Endodermal cell (in vitro differentiated cells): ENCODE measurements around the gene MAP3K9. TPM values are rescaled to one million over a fixed set of nuclear protein-coding genes. Genes with fewer than 3 reads are reported as not detected.
A peak's percentile ranks its signal among the peaks of the same experiment; 100 is the strongest.

Experiments used
- DNase-seq: peaks from one replicate; pipeline ENCODE4 v3.0.0-alpha.2; 2017
- H3K27ac ChIP-seq: 2 replicates; pipeline ENCODE4 v1.5.1; 2013; ENCODE audit warnings: mild to moderate bottlenecking, low read depth, low read length, moderate library complexity
- H3K27me3 ChIP-seq: 2 replicates; pipeline ENCODE4 v1.6.1; 2013; ENCODE audit warnings: mild to moderate bottlenecking, low read length, moderate library complexity; ENCODE audit not compliant: insufficient read depth, control insufficient read depth, poor library complexity, severe bottlenecking
- H3K36me3 ChIP-seq: 2 replicates; pipeline ENCODE4 v1.7.0; 2013; ENCODE audit warnings: mild to moderate bottlenecking, low read length, moderate library complexity; ENCODE audit not compliant: control insufficient read depth, insufficient read depth
- H3K4me1 ChIP-seq: one replicate; pipeline ENCODE4 v1.7.0; 2013; ENCODE audit warnings: low read length; ENCODE audit not compliant: control insufficient read depth, insufficient read depth
- H3K4me3 ChIP-seq: 2 replicates; pipeline ENCODE4 v1.5.1; 2013; ENCODE audit warnings: mild to moderate bottlenecking, low read length, moderate library complexity
- H3K9ac ChIP-seq: 2 replicates; pipeline ENCODE4 v1.6.1; 2013; ENCODE audit warnings: mild to moderate bottlenecking, low read length, moderate library complexity; ENCODE audit not compliant: poor library complexity, severe bottlenecking; ENCODE audit errors: extremely low read depth
- H3K9me3 ChIP-seq: 2 replicates; pipeline ENCODE4 v1.6.1; 2013; ENCODE audit warnings: mild to moderate bottlenecking, low read length, moderate library complexity; ENCODE audit not compliant: control insufficient read depth
- H3K27ac Mint-ChIP-seq: 2 replicates; pipeline ENCODE4 v1.8.0; 2020; ENCODE audit warnings: mixed read lengths
- H3K27me3 Mint-ChIP-seq: 2 replicates; pipeline ENCODE4 v1.8.0; 2021; ENCODE audit warnings: mild to moderate bottlenecking, mixed read lengths; ENCODE audit not compliant: insufficient read depth
- H3K36me3 Mint-ChIP-seq: 2 replicates; pipeline ENCODE4 v1.8.0; 2020; ENCODE audit warnings: low read depth, mixed read lengths
- H3K4me1 Mint-ChIP-seq: 2 replicates; pipeline ENCODE4 v1.8.0; 2020; ENCODE audit warnings: mixed read lengths
- H3K4me3 Mint-ChIP-seq: 2 replicates; pipeline ENCODE4 v1.8.0; 2020; ENCODE audit warnings: mild to moderate bottlenecking, moderate library complexity, mixed read lengths
- H3K9me3 Mint-ChIP-seq: 2 replicates; pipeline ENCODE4 v1.8.0; 2020; ENCODE audit warnings: mild to moderate bottlenecking, mixed read lengths
- WGBS, 2 experiments: methylation state at CpG; one replicate each; pipeline versions ENCODE4 v1.1.5 to v1.1.7; 2013; ENCODE audit warnings: missing lambda C conversion rate in 2 of 2, mixed read lengths in 1 of 2; ENCODE audit not compliant: insufficient coverage in 1 of 2, insufficient read length in 1 of 2; 5-methylcytosine and 5-hydroxymethylcytosine counted together
- total RNA-seq, 2 donors: library from RNA; stranded (reverse); fragmentation: NEBNext Ultra II Directional in 1 of 2; extraction: Animal tissue kit (Norgen Biotek cat#: 25700) in 1 of 2; gene quantifications; 2 replicates in 1 of 2; 3 replicates in 1 of 2; pipeline ENCODE4 v1.2.1, GENCODE V29; 2021
- TF ChIP-seq, protein P1 (sequence below): fragments of 200-600 bp; sonication (generic); conservative IDR thresholded peaks from 2 replicates; pipeline ENCODE4 v1.5.0; 2021; ENCODE audit warnings: antibody characterized with exemption, mild to moderate bottlenecking

The MAP3K9 gene
- total RNA-seq, 2 donors from 2014 or later = 34.1 to 38.5 TPM

DNA sequence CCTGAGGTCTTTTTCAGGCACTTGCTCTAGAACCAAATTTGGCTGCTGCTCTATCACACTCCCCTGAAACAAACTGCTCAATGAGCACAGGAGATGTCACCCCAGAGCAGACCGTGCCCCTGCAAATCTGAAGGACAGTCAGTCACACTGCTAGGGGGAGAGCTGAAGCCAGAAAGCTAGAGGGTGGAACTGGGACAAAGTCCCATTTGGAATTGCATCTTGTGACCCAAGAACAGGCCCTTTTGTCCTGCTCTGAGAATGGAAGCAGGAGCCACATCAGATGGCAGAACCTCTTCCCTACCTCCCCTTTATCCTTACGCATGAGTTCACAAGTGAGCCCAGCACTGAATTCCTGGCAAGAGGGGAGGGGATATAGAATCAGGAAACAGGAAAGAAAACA lies 64.7 kb downstream of the MAP3K9 start:
- Histone ChIP-seq H3K4me3 (no peak overlapping the region), H3K9me3 (no peaks in the 10 kb centered on the region), H3K27me3 (no peaks in the 10 kb centered on the region), H3K36me3 (peaks cover 73% of the 10 kb centered on the region), H3K4me1 (peaks cover 13% of the 10 kb centered on the region), H3K27ac (no peak overlapping the region), H3K9ac (no peak overlapping the region)
- no peaks in the 10 kb centered on the region for H3K9me3 Mint-ChIP-seq
- no peak for DNase-seq
- TF ChIP-seq, protein P1, sequence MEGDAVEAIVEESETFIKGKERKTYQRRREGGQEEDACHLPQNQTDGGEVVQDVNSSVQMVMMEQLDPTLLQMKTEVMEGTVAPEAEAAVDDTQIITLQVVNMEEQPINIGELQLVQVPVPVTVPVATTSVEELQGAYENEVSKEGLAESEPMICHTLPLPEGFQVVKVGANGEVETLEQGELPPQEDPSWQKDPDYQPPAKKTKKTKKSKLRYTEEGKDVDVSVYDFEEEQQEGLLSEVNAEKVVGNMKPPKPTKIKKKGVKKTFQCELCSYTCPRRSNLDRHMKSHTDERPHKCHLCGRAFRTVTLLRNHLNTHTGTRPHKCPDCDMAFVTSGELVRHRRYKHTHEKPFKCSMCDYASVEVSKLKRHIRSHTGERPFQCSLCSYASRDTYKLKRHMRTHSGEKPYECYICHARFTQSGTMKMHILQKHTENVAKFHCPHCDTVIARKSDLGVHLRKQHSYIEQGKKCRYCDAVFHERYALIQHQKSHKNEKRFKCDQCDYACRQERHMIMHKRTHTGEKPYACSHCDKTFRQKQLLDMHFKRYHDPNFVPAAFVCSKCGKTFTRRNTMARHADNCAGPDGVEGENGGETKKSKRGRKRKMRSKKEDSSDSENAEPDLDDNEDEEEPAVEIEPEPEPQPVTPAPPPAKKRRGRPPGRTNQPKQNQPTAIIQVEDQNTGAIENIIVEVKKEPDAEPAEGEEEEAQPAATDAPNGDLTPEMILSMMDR = no peak
- H3K27ac Mint-ChIP-seq = peak overlapping the region; percentile 74
- peaks cover 74% of the 10 kb centered on the region for H3K36me3 Mint-ChIP-seq
- no peak overlapping the region for H3K4me3 Mint-ChIP-seq
- H3K4me1 Mint-ChIP-seq = peaks cover 15% of the 10 kb centered on the region
- no peaks in the 10 kb centered on the region for H3K27me3 Mint-ChIP-seq
- 83 to 100% methylated on average over 1 of the region's 2 CpGs for WGBS, 2 experiments

DNA sequence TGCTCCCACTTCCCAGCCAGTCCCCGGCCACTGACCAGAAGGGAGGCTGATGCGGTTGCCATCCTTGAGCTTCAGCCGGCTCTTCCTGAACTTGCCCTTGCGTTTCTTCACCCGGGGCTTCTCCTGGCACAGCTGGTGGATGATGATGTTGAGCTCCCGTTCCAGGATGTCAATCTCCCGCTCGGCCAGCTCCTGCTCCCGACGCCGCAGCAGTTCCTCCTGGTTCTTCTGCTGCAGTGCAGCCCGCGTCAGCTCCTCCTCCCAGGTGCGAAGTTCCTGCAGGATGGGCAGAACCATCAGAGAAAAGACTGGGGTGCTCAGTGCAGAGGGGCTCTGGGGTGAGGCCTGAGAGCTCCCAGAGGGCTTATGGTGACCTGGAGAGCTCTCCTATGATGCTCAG lies 67.0 kb downstream of the MAP3K9 start:
- no peak overlapping the region for H3K9ac ChIP-seq
- H3K27ac ChIP-seq = no peak overlapping the region
- TF ChIP-seq, protein P1 = no peak
- no peaks in the 10 kb centered on the region for H3K9me3 ChIP-seq
- peaks cover 71% of the 10 kb centered on the region for H3K36me3 Mint-ChIP-seq
- no peaks in the 10 kb centered on the region for H3K9me3 Mint-ChIP-seq
- peaks cover 73% of the 10 kb centered on the region for H3K36me3 ChIP-seq
- H3K4me3 ChIP-seq = no peak overlapping the region
- H3K4me3 Mint-ChIP-seq = no peak overlapping the region
- peaks cover 15% of the 10 kb centered on the region for H3K4me1 Mint-ChIP-seq
- no peaks in the 10 kb centered on the region for H3K27me3 ChIP-seq
- WGBS, 2 experiments = 92 to 100% methylated on average over 5 to 14 of the region's 14 CpGs
- peaks cover 13% of the 10 kb centered on the region for H3K4me1 ChIP-seq
- peak overlapping the region; percentile 60 for H3K27ac Mint-ChIP-seq
- H3K27me3 Mint-ChIP-seq = no peaks in the 10 kb centered on the region
- no peak for DNase-seq

DNA sequence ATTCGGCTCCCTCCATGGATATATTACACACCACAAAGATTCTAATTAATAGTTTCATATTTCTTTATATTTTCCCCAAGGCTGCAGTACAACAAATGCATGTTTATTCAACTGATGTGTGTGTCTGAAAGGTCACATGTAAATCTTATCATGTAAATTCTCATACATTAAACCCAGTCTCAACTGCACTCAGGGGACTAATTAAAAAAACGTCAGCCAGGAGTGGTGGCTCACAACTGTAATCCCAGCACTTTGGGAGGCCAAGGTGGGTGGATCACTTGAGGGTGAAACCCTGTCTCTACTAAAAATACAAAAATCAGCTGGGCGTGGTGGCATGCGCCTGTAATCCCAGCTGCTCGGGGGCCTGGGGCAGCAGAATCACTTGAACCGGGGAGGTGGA lies 67.8 kb downstream of the MAP3K9 start:
- H3K4me3 ChIP-seq = no peak overlapping the region
- peaks cover 13% of the 10 kb centered on the region for H3K4me1 ChIP-seq
- no peaks in the 10 kb centered on the region for H3K27me3 ChIP-seq
- H3K36me3 ChIP-seq = peaks cover 73% of the 10 kb centered on the region
- TF ChIP-seq, protein P1 = no peak
- no peaks in the 10 kb centered on the region for H3K27me3 Mint-ChIP-seq
- WGBS, 2 experiments = 92 to 97% methylated on average over 6 of the region's 6 CpGs
- H3K4me3 Mint-ChIP-seq = no peak overlapping the region
- no peak overlapping the region for H3K27ac ChIP-seq
- H3K27ac Mint-ChIP-seq = no peak overlapping the region
- H3K9me3 Mint-ChIP-seq = no peaks in the 10 kb centered on the region
- no peak for DNase-seq
- peaks cover 15% of the 10 kb centered on the region for H3K4me1 Mint-ChIP-seq
- no peak overlapping the region for H3K9ac ChIP-seq
- H3K9me3 ChIP-seq = no peaks in the 10 kb centered on the region
- peaks cover 72% of the 10 kb centered on the region for H3K36me3 Mint-ChIP-seq
